ENCODE data around the gene L1TD1. TPM values are rescaled to one million over a fixed set of nuclear protein-coding genes. Genes with fewer than 3 reads are reported as not detected.

Gene L1TD1
- polyA plus RNA-seq, 1 donor from 2014 or later: not detected

GRCh38 chr1:62229468-62229867 is 34.8 kb downstream of the L1TD1 start:
- no peak overlapping the region for H3K4me2 ChIP-seq (ENCODE audit: low read length)
- no peaks in the 10 kb centered on the region for H3K27me3 ChIP-seq (ENCODE audit: insufficient read depth, low read depth, low read length)

DNA sequence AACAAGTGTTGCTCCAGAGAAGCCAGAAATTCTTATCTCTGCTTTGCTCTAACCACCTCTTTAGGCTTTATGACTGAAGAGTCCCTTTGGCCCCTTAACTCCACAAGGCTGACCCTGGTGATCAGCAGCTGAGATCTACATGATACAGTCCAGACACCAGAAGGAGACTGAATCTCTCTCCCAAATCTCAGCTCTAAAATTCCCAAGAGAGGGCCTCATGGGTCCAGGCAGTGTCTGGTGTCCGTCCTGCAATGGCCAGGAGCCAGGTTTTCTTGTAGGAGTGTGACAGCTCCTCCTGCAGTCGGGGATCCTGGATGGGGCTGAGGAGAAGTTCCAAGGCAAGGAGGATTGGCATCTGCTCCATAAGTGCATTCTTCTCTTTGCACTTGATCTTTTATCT is 35.3 kb downstream of the L1TD1 start:
- Histone ChIP-seq H3K36me3 (ENCODE audit: insufficient read depth, low read length) (no peaks in the 10 kb centered on the region), H3K79me2 (replicated peaks; ENCODE audit: insufficient read depth, low read length) (no peaks in the 10 kb centered on the region), H3K9ac (ENCODE audit: low read length) (no peak overlapping the region), H3K9me2 (ENCODE audit: insufficient read depth, low read length) (no peaks in the 10 kb centered on the region), H3K27me3 (ENCODE audit: insufficient read depth, low read depth, low read length) (no peaks in the 10 kb centered on the region), H3K4me2 (ENCODE audit: low read length) (no peak overlapping the region), H3K9me3 (ENCODE audit: low read length) (no peaks in the 10 kb centered on the region), H4K20me1 (ENCODE audit: insufficient read depth) (no peaks in the 10 kb centered on the region), H2AFZ (ENCODE audit: low read depth, low read length) (no peak overlapping the region), H3K4me3 (ENCODE audit: low read length) (no peak overlapping the region), H3F3A (ENCODE audit: insufficient read depth, low read length, poor library complexity, severe bottlenecking) (no peaks in the 10 kb centered on the region), H3K27ac (ENCODE audit: low read length) (no peak overlapping the region)
- TF ChIP-seq SMC3 (conservative IDR thresholded peaks at IDR 0.05; ENCODE audit: poor library complexity) (no peak), CTCF (IDR thresholded peaks at IDR 0.05; ENCODE audit: poor library complexity, severe bottlenecking) (no peak), RAD21 (conservative IDR thresholded peaks at IDR 0.05) (no peak), TAF1 (IDR thresholded peaks at IDR 0.05; ENCODE audit: low read depth) (no peak), EZH2 (IDR thresholded peaks at IDR 0.05; ENCODE audit: borderline replicate concordance, insufficient read depth, low read length, poor library complexity, severe bottlenecking) (no peak), POLR2AphosphoS5 (IDR thresholded peaks at IDR 0.05) (no peak), EP300 (conservative IDR thresholded peaks at IDR 0.05; ENCODE audit: poor library complexity, severe bottlenecking) (no peak), MXI1 (conservative IDR thresholded peaks at IDR 0.05; ENCODE audit: poor library complexity, severe bottlenecking) (no peak)
- TF ChIP-seq, protein P1, sequence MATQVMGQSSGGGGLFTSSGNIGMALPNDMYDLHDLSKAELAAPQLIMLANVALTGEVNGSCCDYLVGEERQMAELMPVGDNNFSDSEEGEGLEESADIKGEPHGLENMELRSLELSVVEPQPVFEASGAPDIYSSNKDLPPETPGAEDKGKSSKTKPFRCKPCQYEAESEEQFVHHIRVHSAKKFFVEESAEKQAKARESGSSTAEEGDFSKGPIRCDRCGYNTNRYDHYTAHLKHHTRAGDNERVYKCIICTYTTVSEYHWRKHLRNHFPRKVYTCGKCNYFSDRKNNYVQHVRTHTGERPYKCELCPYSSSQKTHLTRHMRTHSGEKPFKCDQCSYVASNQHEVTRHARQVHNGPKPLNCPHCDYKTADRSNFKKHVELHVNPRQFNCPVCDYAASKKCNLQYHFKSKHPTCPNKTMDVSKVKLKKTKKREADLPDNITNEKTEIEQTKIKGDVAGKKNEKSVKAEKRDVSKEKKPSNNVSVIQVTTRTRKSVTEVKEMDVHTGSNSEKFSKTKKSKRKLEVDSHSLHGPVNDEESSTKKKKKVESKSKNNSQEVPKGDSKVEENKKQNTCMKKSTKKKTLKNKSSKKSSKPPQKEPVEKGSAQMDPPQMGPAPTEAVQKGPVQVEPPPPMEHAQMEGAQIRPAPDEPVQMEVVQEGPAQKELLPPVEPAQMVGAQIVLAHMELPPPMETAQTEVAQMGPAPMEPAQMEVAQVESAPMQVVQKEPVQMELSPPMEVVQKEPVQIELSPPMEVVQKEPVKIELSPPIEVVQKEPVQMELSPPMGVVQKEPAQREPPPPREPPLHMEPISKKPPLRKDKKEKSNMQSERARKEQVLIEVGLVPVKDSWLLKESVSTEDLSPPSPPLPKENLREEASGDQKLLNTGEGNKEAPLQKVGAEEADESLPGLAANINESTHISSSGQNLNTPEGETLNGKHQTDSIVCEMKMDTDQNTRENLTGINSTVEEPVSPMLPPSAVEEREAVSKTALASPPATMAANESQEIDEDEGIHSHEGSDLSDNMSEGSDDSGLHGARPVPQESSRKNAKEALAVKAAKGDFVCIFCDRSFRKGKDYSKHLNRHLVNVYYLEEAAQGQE (IDR thresholded peaks at IDR 0.05; ENCODE audit: borderline replicate concordance): no peak

More at GRCh38 chr1:62229468-62229867, 34.8 kb downstream of the L1TD1 start:
- Histone ChIP-seq H3K27ac (ENCODE audit: low read length) (no peak overlapping the region), H4K20me1 (ENCODE audit: insufficient read depth) (no peaks in the 10 kb centered on the region), H2AFZ (ENCODE audit: low read depth, low read length) (no peak overlapping the region), H3K79me2 (replicated peaks; ENCODE audit: insufficient read depth, low read length) (no peaks in the 10 kb centered on the region), H3F3A (ENCODE audit: insufficient read depth, low read length, poor library complexity, severe bottlenecking) (no peaks in the 10 kb centered on the region), H3K36me3 (ENCODE audit: insufficient read depth, low read length) (no peaks in the 10 kb centered on the region), H3K9me3 (ENCODE audit: low read length) (no peaks in the 10 kb centered on the region), H3K9ac (ENCODE audit: low read length) (no peak overlapping the region), H3K4me3 (ENCODE audit: low read length) (no peak overlapping the region), H3K9me2 (ENCODE audit: insufficient read depth, low read length) (no peaks in the 10 kb centered on the region)
- TF ChIP-seq, protein P1 (IDR thresholded peaks at IDR 0.05; ENCODE audit: borderline replicate concordance): no peak
- no peak for TF ChIP-seq MXI1 (conservative IDR thresholded peaks at IDR 0.05; ENCODE audit: poor library complexity, severe bottlenecking)

Data from neural cell (in vitro differentiated cells).